ENCODE measurements around the gene NPPB.

The NPPB gene

GRCh38 chr1:11888206-11888876 is 29.6 kb upstream of the NPPB start:
- Histone ChIP-seq H3K4me3 (replicated peaks; ENCODE audit: insufficient read depth, low read length) (no peak overlapping the region), H3K27ac (replicated peaks) (no peak overlapping the region), H3K27me3 (ENCODE audit: insufficient read depth, poor library complexity, severe bottlenecking) (no peaks in the 10 kb centered on the region)
- DNase-seq (ENCODE audit: low read depth in 1 of 2, low spot score in 1 of 2): no peak
- TF ChIP-seq REST (IDR thresholded peaks at IDR 0.05; ENCODE audit: insufficient replicate concordance, low read depth) (no peak), GABPA (IDR thresholded peaks at IDR 0.05; ENCODE audit: low read depth) (no peak), CTCF (IDR thresholded peaks at IDR 0.05; ENCODE audit: insufficient read depth, low read length) (no peak), POLR2AphosphoS5 (IDR thresholded peaks at IDR 0.05; ENCODE audit: low read depth) (no peak), SPI1 (IDR thresholded peaks at IDR 0.05; ENCODE audit: borderline replicate concordance, low read depth) (no peak)

- no peak for DNase-seq (ENCODE audit: low read depth in 1 of 2, low spot score in 1 of 2)
- TF ChIP-seq GABPA (IDR thresholded peaks at IDR 0.05; ENCODE audit: low read depth): no peak
- Histone ChIP-seq H3K4me3 (replicated peaks; ENCODE audit: insufficient read depth, low read length) (no peak overlapping the region), H3K27me3 (ENCODE audit: insufficient read depth, poor library complexity, severe bottlenecking) (no peaks in the 10 kb centered on the region), H3K27ac (replicated peaks) (no peak overlapping the region)
Measured at GRCh38 chr1:11887666-11888007, 28.9 kb upstream of the NPPB start.

- TF ChIP-seq CTCF (IDR thresholded peaks at IDR 0.05; ENCODE audit: insufficient read depth, low read length) (no peak), REST (IDR thresholded peaks at IDR 0.05; ENCODE audit: insufficient replicate concordance, low read depth) (no peak), GABPA (IDR thresholded peaks at IDR 0.05; ENCODE audit: low read depth) (no peak)
- Histone ChIP-seq H3K27me3 (ENCODE audit: insufficient read depth, poor library complexity, severe bottlenecking) (no peaks in the 10 kb centered on the region), H3K4me3 (replicated peaks; ENCODE audit: insufficient read depth, low read length) (no peak overlapping the region), H3K27ac (replicated peaks) (no peak overlapping the region)
- DNase-seq (ENCODE audit: low read depth in 1 of 2, low spot score in 1 of 2): no peak
Measured at GRCh38 chr1:11886986-11887665, 28.4 kb upstream of the NPPB start.

- no peak overlapping the region for H3K27ac ChIP-seq (replicated peaks)
- DNase-seq (ENCODE audit: low read depth in 1 of 2, low spot score in 1 of 2): no peak
- H3K4me3 ChIP-seq (replicated peaks; ENCODE audit: insufficient read depth, low read length): no peak overlapping the region
- no peaks in the 10 kb centered on the region for H3K27me3 ChIP-seq (ENCODE audit: insufficient read depth, poor library complexity, severe bottlenecking)
- TF ChIP-seq SPI1 (IDR thresholded peaks at IDR 0.05; ENCODE audit: borderline replicate concordance, low read depth): no peak
- TF ChIP-seq POLR2AphosphoS5 (IDR thresholded peaks at IDR 0.05; ENCODE audit: low read depth): no peak
- TF ChIP-seq CTCF (IDR thresholded peaks at IDR 0.05; ENCODE audit: insufficient read depth, low read length): no peak
- TF ChIP-seq GABPA (IDR thresholded peaks at IDR 0.05; ENCODE audit: low read depth): no peak
- TF ChIP-seq REST (IDR thresholded peaks at IDR 0.05; ENCODE audit: insufficient replicate concordance, low read depth): no peak
Measured at GRCh38 chr1:11885916-11886315, 27.2 kb upstream of the NPPB start.
